Tongue (tissue), 2 donors: ENCODE measurements around the gene ATP6AP2. TPM values are rescaled to one million over a fixed set of nuclear protein-coding genes. Genes with fewer than 3 reads are reported as not detected.
"Not testable (repeated sequence)": the region's sequence is repeated elsewhere in the genome, so short reads cannot be mapped to it uniquely, and the experiment has no call there.

Experiments used
- DNase-seq: peaks from one replicate; pipeline ENCODE4 v3.0.0-alpha.2; 2015
- total RNA-seq: library from RNA; depleted of rRNA; stranded (reverse); fragments of >200 nt; gene quantifications from one replicate; pipeline ENCODE4 v1.2.3, GENCODE V29; 2014

Gene ATP6AP2, protein sequence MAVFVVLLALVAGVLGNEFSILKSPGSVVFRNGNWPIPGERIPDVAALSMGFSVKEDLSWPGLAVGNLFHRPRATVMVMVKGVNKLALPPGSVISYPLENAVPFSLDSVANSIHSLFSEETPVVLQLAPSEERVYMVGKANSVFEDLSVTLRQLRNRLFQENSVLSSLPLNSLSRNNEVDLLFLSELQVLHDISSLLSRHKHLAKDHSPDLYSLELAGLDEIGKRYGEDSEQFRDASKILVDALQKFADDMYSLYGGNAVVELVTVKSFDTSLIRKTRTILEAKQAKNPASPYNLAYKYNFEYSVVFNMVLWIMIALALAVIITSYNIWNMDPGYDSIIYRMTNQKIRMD
- 96.7 TPM for total RNA-seq

DNA sequence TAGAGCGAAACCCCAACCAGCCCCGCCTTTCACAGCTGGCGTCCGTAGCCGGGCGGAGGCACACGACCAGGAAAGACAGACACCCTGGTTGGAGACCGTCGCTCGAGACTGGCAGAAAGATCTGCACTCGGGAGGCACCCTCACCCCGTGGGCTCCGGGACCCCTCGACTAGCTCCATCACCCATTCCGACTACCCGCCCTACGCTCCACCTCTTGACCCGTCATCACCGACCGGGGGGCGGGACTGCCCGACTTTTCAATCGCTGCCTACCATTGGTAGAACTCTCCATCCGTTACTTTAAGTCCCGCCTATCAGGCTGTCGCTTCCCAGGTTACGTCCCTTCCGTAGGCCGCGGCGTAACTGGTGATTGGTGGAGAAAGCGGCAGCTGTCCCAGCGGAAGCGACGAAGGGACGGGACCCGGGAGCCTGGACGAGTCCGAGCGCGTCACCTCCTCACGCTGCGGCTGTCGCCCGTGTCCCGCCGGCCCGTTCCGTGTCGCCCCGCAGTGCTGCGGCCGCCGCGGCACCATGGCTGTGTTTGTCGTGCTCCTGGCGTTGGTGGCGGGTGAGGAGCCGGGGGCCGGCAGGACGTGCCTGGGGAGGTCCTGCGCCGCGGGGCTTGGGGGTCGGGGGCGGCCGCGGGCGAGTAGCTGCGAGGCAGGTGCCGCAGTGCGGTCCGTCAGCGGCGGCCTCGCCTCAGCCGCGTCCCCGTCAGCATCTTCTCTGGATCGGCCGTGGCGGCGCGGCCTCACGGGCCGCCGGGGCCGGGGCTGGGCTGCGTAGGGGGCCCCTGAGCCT, at the start of gene ATP6AP2:
ATP6AP2 (plus strand) TSS at position 434 of the 799 bp plus-strand sequence; CDS start at position 530, 96 bp downstream.
- DNase-seq: peak; percentile 97

DNA sequence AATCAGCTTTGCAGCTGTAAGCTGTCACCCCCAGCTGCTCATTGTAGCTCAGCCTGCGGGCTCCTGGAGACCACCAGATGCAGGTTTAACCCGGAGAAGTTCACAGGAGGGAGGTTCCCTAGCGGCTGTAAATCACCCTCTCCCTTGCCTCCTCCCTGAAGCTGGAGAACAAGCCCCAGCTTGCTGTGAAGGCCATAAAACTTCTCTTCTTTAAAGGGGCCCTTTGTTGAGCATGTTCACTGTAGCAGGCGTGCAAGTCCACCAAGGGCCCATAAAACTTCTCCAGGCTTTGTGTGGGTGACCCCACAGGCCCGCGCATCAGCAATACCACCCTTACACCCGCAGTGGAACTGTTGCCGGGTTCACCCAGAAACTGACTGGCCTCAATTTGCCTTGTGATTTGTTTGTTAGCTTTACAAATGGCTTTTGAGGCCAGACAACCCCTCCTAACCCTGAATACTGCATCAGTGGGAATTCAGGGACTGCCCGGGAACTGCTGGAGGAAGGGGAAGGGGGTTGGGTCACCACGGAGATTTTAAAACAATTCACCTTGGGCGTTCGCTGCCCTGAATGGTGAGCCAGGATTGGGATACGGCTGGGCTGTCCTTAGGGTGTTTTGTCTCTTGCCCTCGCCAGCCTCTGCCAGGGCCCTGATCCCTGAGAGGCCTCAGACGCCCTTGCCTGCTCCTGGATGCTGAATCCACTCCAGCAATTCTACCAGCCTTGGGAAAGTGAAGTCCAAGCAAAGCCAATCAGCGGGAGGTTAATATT, 49.5 kb upstream of the ATP6AP2 start:
- peak; percentile 11 for DNase-seq

- no peak for DNase-seq
Observed at GRCh38 chrX:40537310-40537709, 43.5 kb upstream of the ATP6AP2 start.

GRCh38 chrX:40538406-40538805, 42.4 kb upstream of the ATP6AP2 start:
- no peak for DNase-seq

DNA sequence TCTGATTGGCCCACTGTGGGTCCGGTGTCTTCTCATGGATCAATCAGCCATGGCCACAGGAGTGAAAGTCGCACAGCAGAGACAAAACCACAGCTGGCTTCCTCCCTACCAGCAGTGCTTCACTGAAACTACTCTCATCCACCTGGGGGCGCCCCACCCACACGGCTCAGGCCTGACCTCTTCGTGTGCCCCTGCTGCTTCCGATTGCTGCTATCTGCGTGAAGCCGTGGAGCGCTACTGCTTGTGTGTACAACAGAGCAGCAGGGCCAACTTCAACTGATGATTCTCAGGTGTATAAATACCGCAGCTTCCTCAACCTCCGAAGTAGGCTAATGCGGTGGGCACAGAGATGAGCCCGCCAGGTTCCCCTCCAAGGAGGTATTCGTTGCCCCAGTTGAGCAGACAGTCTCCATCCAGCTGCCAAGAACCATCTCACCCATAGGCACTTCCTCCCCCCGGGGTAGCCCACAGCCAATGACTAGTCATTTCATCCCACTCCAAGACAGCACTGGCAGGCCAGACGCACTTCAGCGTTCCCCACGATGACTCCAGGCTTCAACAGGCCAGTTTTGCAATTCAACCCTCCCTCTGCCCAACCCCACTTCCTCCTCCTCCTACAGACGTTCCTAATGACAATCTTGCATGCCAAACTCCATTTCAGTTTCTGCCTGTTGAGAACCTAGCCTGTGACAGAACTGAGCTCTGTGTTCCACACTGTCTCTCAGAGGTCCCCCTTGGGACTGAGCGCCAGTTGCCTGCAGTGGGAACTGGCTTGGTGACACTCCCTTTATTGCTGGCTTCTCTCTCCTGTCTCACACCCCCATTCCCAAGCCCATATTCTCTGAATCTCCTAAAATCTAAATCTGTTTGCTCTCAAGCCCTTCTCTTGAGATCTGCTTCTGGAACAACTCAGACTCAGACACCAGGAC, 41.3 kb upstream of the ATP6AP2 start:
- peak; percentile 22 for DNase-seq

DNA sequence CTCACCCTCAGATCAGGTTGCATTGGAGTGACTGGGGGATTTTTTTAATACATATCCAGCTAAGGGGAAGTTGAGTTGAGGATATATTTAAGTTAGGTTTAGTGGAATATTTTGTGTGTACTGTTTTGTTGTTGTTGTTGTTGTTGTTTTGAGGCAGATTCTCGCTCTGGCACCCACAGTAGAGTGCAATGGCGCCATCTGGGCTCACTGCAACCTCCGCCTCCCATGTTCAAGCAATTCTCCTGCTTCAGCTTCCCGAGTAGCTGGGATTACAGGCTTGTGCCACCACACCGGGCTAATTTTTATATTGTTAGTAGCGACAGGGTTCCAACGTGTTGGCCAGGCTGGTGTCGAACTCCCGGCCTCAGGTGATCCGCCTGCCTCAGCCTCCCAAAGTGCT, 38.6 kb upstream of the ATP6AP2 start:
- no peak for DNase-seq

GRCh38 chrX:40542972-40543371, 37.8 kb upstream of the ATP6AP2 start:
- no peak for DNase-seq

- DNase-seq: peak; percentile 77
Observed at GRCh38 chrX:40543661-40544328, 37.0 kb upstream of the ATP6AP2 start.

DNA sequence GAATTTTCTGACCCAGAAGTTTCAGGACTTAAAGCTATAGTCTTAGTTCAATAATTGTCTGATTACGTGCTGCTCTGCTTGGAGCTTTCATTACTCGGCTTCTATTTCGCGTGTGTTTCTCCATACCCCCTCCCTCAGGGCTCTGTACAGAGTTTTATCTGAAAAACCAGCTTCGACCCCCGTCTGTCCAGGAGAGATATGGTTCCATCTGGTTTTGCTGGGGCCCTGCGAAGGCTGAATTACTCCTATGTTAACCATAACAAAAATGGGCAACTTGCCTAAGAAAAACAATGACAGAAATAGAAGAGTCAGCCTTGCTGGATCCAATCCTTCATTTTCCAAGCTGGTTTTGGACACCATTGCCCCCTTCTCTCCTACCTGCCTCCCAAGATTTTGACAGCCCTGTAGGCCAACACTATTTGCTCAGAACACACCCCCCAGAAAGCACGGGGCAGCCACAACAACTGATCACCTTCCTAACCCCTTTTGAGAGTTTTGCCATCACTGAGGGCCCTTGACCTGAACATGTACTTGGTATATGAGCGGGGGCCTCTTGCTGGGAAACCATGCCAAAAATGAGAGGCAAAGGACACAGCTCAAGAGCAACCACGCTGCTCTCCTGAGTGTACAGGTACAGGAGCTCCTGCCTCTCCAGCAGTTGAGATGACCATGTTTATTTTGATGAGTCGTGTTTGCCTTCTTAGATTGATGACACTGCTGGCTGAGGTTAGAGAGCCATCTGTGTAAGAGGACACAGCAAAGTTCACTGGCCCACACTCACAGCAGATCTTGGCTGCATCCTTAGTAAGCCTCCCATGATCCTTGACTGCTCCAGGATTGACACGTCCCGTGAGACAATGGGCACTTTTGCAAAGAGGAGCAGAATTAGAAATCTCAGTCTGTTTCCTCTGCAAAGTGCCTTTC, 36.2 kb upstream of the ATP6AP2 start:
- peak; percentile 13 for DNase-seq

DNA sequence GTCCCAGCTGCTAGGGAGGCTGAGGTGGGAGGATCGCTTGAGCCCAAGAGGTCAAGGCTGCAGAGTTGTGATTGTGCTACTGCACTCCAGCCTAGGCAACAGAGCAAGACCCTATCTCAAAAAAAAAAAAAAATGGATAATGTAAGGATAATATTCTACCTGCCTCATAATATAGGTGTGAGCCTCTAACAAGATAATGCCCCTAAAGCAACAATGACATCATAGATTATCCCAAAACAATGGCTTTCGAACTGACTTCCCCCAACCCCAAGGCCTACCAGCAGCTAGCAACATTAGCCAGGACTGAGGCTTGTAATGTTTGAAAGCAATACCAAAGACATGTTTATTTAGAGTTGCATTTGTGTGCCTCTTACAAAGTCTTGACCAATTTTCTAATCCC, 33.9 kb upstream of the ATP6AP2 start:
- DNase-seq: no peak

- DNase-seq: peak; percentile 70
Observed at GRCh38 chrX:40550066-40550465, 30.7 kb upstream of the ATP6AP2 start.

DNA sequence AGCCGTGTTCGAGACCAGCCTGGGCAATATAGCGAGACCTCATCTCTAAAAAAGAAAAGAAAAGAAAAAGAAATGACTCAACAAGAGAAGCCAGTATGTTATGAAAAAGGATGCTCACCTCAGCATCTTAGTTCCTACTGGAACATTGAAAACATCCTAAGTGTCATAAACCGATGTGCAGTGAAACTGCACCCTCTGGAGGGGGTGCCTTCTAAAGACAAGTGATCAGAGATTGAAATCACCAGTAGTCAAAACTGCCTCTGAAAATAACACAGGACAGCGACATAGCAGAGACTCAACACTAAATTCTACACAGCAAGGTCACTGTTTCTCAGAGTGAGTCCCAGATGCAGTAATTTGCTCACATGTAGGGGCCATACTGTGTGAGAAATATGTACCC, 28.0 kb upstream of the ATP6AP2 start:
- peak; percentile 16 for DNase-seq

DNA sequence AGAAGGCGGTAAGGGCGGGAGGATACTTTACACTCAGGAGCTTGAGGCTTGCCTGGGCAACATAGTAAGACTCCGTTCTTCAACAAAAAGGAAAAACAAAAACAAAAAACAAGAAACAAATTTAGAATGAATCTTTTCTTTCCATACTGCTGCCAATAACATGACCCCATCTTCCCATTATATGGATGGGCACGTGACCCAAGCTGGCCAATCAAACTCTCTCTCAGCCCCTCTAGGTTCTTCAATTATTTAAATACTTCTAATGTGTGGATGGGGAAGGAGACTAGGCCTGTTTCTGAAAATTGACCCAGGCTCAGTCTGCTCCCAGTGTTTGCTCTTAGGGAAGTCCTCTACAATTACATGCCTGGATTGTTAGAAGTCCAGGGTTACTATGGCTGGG, 22.2 kb upstream of the ATP6AP2 start:
- no peak for DNase-seq

DNA sequence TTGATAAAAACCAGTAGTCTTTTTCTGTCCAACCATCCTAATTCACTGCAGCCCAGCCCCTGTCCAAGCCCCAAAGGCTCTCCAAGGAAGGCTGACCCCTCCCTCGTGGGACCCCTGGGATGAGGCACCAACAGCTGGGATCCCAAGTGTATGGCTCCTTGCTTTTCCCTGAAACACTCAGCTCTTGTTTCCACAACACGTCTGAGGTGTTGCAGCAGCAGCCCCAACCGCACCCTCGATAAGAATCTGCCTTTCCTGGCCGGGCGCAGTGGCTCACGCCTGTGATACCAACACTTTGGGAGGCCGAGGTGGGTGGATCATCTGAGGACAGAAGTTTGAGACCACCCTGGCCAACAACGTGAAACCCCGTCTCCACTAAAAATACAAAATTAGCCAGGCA, 17.0 kb upstream of the ATP6AP2 start:
- DNase-seq: no peak

GRCh38 chrX:40564447-40564846, 16.3 kb upstream of the ATP6AP2 start:
- no peak for DNase-seq

- no peak for DNase-seq
Observed at GRCh38 chrX:40570346-40571093, 10.2 kb upstream of the ATP6AP2 start.

- not testable (repeated sequence) for DNase-seq
Observed at GRCh38 chrX:40571164-40571563, 9.6 kb upstream of the ATP6AP2 start.

- no peak for DNase-seq
Observed at GRCh38 chrX:40571600-40571999, 9.2 kb upstream of the ATP6AP2 start.

DNA sequence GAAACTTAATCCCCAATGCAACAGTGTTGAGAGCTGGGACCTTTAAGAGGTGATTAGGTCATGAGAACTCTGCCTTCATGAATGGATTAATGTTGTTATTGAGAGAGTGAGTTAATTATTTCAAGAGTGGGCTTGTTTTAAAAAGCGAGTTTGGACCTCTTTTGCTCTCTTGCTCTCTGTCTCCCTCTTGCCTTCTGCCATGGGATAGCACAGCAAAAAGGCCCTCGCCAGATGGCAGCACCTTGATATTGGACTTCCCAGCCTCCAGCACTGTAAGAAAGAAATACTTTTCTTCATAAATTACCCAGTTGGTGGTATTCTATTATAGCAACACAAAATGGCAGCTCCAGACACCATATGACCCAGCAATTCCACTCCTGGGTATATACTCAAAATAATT, 7.0 kb upstream of the ATP6AP2 start:
- no peak for DNase-seq
